Ectodermal cell (in vitro differentiated cells): ENCODE measurements around the gene YLPM1.

Experiments used
- H3K27ac ChIP-seq: 2 replicates; pipeline ENCODE4 v1.7.0; 2013; ENCODE audit warnings: mild to moderate bottlenecking, low read depth, low read length; ENCODE audit not compliant: insufficient read depth, poor library complexity, severe bottlenecking
- H3K27me3 ChIP-seq: 2 replicates; pipeline ENCODE4 v1.7.0; 2013; ENCODE audit warnings: mild to moderate bottlenecking, low read length; ENCODE audit not compliant: insufficient read depth, control insufficient read depth, poor library complexity, severe bottlenecking
- H3K36me3 ChIP-seq: one replicate; pipeline ENCODE4 v1.7.0; 2013; ENCODE audit warnings: low read length; ENCODE audit not compliant: control insufficient read depth, insufficient read depth
- H3K4me1 ChIP-seq: one replicate; pipeline ENCODE4 v1.7.0; 2013; ENCODE audit warnings: low read length; ENCODE audit not compliant: control insufficient read depth, insufficient read depth
- H3K4me3 ChIP-seq: 2 replicates; pipeline ENCODE4 v1.7.0; 2013; ENCODE audit warnings: low read depth, low read length, control low read depth; ENCODE audit not compliant: insufficient read depth
- H3K9me3 ChIP-seq: 2 replicates; pipeline ENCODE4 v1.7.0; 2013; ENCODE audit warnings: mild to moderate bottlenecking, low read length, moderate library complexity; ENCODE audit not compliant: control insufficient read depth
- WGBS, 2 experiments: methylation state at CpG; one replicate each; pipeline ENCODE4 v1.1.7; 2013; ENCODE audit warnings: missing lambda C conversion rate in 2 of 2; 5-methylcytosine and 5-hydroxymethylcytosine counted together

The YLPM1 gene

DNA sequence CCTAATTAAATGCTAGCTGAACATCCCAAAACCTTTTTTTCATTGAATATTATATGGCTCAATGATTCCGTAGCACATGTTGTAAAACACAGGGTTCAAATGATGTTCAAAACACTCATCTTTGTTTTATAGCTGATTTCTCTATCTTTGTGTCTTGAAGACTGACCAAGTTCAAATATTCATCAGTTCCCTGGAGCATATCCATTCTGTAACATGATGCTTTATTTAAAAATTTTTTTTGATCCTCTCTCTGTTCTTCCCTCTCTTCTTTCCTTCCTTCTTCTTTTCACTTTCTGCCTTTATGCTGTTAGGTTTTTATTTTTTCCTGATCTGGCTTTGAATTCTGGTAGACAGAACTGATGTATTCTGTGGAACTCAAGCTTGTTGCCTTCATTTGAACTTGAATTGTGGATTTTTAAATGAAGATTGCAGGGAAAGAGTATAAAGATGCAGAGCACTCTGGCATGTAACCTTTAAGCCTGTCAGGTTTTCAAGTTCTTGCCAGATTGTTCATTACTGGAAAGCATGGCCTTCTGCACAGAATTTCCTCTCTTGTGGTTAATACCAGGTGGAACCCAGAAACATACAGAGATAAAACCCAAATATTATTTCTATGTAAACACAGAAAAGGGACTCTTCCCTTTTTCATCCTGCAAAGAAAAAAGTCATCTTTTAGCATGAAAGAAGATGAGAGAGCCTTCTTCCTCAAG lies 73.3 kb downstream of the YLPM1 start:
- WGBS, 2 experiments, result 100% methylated on average over 1 of the region's 1 CpG
- no peak overlapping the region for H3K4me3 ChIP-seq
- no peaks in the 10 kb centered on the region for H3K9me3 ChIP-seq
- H3K4me1 ChIP-seq, result no peaks in the 10 kb centered on the region
- H3K27ac ChIP-seq, result no peak overlapping the region
- H3K27me3 ChIP-seq, result no peaks in the 10 kb centered on the region
- peaks cover 7% of the 10 kb centered on the region for H3K36me3 ChIP-seq

DNA sequence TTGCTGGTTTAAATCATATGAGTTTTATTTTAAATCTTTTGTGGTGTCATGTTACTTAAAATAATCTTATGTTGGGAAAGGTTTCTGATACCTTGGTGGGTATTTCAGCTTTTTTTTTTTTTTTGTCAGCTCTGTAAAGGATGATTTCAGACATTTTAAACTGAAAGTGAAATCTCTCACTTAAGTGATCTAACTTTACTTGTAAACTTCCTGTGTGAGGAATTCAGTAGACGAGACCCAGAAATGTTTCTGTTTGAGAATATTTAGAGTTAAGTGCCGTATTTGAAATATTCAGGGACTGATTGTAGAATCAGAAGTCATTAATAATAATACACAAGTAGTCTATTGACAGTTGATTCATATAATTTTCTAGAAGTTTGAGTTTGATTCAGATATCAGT lies 75.0 kb downstream of the YLPM1 start:
- Histone ChIP-seq H3K9me3 (no peaks in the 10 kb centered on the region), H3K4me1 (no peaks in the 10 kb centered on the region), H3K27me3 (no peaks in the 10 kb centered on the region), H3K27ac (no peak overlapping the region), H3K36me3 (peaks cover 7% of the 10 kb centered on the region), H3K4me3 (no peak overlapping the region)
- WGBS, 2 experiments, result 71 to 80% methylated on average over 1 of the region's 2 CpGs

- Histone ChIP-seq H3K27ac (no peak overlapping the region), H3K4me3 (no peak overlapping the region)
Measured at GRCh38 chr14:74840603-74841030, 77.5 kb downstream of the YLPM1 start.

GRCh38 chr14:74841230-74842207 lies 78.4 kb downstream of the YLPM1 start:
- 91 to 97% methylated on average over 3 to 4 of the region's 4 CpGs for WGBS, 2 experiments
- H3K27ac ChIP-seq, result no peak overlapping the region

More at GRCh38 chr14:74840603-74841030, 77.5 kb downstream of the YLPM1 start:
- Histone ChIP-seq H3K36me3 (peaks cover 4% of the 10 kb centered on the region), H3K9me3 (no peaks in the 10 kb centered on the region), H3K4me1 (no peaks in the 10 kb centered on the region), H3K27me3 (no peaks in the 10 kb centered on the region)
- WGBS, 2 experiments, result 88% methylated on average over 5 of the region's 5 CpGs

GRCh38 chr14:74843653-74844052 lies 80.5 kb downstream of the YLPM1 start:
- H3K9me3 ChIP-seq, result no peaks in the 10 kb centered on the region
- H3K4me3 ChIP-seq, result no peak overlapping the region
- no peaks in the 10 kb centered on the region for H3K36me3 ChIP-seq
- H3K4me1 ChIP-seq, result no peaks in the 10 kb centered on the region
- no peak overlapping the region for H3K27ac ChIP-seq
- H3K27me3 ChIP-seq, result no peaks in the 10 kb centered on the region

More at GRCh38 chr14:74841230-74842207, 78.4 kb downstream of the YLPM1 start:
- Histone ChIP-seq H3K9me3 (no peaks in the 10 kb centered on the region), H3K4me3 (no peak overlapping the region), H3K4me1 (no peaks in the 10 kb centered on the region), H3K36me3 (no peaks in the 10 kb centered on the region), H3K27me3 (no peaks in the 10 kb centered on the region)

DNA sequence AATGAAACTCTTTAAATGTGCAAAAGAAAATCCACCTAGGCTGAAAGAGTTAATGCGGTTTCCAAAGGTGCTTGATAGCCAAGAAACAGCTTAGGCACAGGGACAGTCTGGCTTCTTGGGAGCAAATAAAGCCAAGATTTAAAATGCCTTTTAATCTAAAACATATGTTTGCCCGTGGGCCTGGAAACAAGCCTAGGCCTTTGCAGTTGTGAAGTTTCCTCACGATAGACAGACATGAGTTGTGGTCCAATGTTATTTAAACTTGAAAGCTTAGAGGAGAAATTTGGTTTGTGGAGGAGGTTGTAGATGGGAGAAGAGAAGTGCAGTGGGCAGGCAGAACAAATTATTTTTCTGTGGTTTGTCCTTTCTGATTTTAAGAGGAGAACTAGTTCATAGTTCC lies 83.1 kb downstream of the YLPM1 start:
- no peaks in the 10 kb centered on the region for H3K27me3 ChIP-seq
- no peaks in the 10 kb centered on the region for H3K4me1 ChIP-seq
- H3K4me3 ChIP-seq, result no peak overlapping the region
- no peak overlapping the region for H3K27ac ChIP-seq
- H3K36me3 ChIP-seq, result no peaks in the 10 kb centered on the region
- H3K9me3 ChIP-seq, result no peaks in the 10 kb centered on the region
- 91 to 93% methylated on average over 3 of the region's 3 CpGs for WGBS, 2 experiments

GRCh38 chr14:74846968-74847665 lies 84.0 kb downstream of the YLPM1 start:
- H3K27ac ChIP-seq, result no peak overlapping the region
- no peaks in the 10 kb centered on the region for H3K4me1 ChIP-seq
- no peaks in the 10 kb centered on the region for H3K27me3 ChIP-seq
- 94 to 98% methylated on average over 1 of the region's 1 CpG for WGBS, 2 experiments
- H3K4me3 ChIP-seq, result no peak overlapping the region
- H3K9me3 ChIP-seq, result no peaks in the 10 kb centered on the region
- no peaks in the 10 kb centered on the region for H3K36me3 ChIP-seq

- 89 to 93% methylated on average over 2 of the region's 2 CpGs for WGBS, 2 experiments
- no peaks in the 10 kb centered on the region for H3K27me3 ChIP-seq
- H3K4me3 ChIP-seq, result no peak overlapping the region
- H3K36me3 ChIP-seq, result no peaks in the 10 kb centered on the region
- H3K27ac ChIP-seq, result no peak overlapping the region
- H3K9me3 ChIP-seq, result no peaks in the 10 kb centered on the region
- no peaks in the 10 kb centered on the region for H3K4me1 ChIP-seq
Measured at GRCh38 chr14:74848768-74849167, 85.7 kb downstream of the YLPM1 start.

DNA sequence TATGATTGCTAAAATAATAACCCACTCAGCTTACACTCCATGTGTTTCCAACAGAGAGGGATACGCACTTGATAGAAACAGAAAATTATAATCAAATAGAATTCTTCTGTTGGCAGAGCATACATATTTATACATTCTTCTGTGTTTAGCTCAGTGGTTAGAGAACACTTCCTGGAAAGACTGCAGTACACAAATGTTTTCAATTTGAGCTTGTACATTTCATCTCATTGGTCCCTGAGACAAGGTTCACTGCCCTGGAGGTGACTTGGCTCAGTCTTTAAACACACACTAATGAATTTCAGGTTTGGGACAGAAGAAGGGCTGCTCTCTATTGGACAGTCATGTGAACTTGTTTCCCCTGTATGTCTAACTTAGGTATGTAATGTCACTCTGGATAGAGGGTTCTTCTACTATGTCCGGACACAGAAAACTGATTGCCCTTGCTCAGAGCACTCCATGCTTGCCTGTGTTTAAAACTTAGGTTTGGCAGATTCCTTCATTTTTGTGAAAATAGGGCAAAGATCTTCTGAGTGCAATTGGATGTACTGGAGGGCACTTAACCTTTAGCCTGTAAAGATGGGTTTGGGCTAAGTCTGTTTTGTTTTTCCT lies 89.9 kb downstream of the YLPM1 start:
- Histone ChIP-seq H3K4me1 (no peaks in the 10 kb centered on the region), H3K4me3 (no peak overlapping the region), H3K27ac (no peak overlapping the region), H3K27me3 (no peaks in the 10 kb centered on the region), H3K9me3 (no peaks in the 10 kb centered on the region), H3K36me3 (no peaks in the 10 kb centered on the region)
- 64 to 75% methylated on average over 2 of the region's 2 CpGs for WGBS, 2 experiments
